K562 (cell line): ENCODE results near the gene COPA.

ENCODE experiments used
- BACH1 ChIP-seq: fragments of 200-800 bp; sonication (Bioruptor generic); IDR thresholded peaks from 2 replicates; pipeline ENCODE4 v1.6.1; 2016; ENCODE audit warnings: missing genetic modification characterization, missing compliant biosample characterization
- FOXJ3 ChIP-seq: sonication (generic); formaldehyde crosslinking; IDR thresholded peaks from 2 replicates; pipeline ENCODE4 v1.4.0; 2020; ENCODE audit warnings: mild to moderate bottlenecking, missing genetic modification reagents
- PHTF2 ChIP-seq: fragments of 250-450 bp; sonication (Bioruptor Pico); IDR thresholded peaks from 2 replicates; pipeline ENCODE4 v1.5.0; 2021; ENCODE audit warnings: mild to moderate bottlenecking
- POLR2A ChIP-seq: fragments of 450-650 bp; conservative IDR thresholded peaks from 2 replicates; pipeline ENCODE4 v1.6.1; 2016
- POU5F1 ChIP-seq: fragments of 150-350 bp; IDR thresholded peaks from 2 replicates; pipeline ENCODE4 v1.6.1; 2014; ENCODE audit warnings: borderline replicate concordance, low read length, low read depth, mild to moderate bottlenecking; ENCODE audit not compliant: partially characterized antibody
- RBM14 ChIP-seq: fragments of 200-400 bp; formaldehyde crosslinking; IDR thresholded peaks from 2 replicates; pipeline ENCODE4 v1.6.1; 2018; ENCODE audit warnings: low read depth, mild to moderate bottlenecking, low read length, moderate library complexity, borderline replicate concordance; ENCODE audit not compliant: insufficient read depth
- RCOR1 ChIP-seq, 2 experiments: IDR thresholded peaks; 2 replicates each; pipeline ENCODE4 v1.6.1; 2012; ENCODE audit warnings: low read depth in 2 of 2, low read length in 2 of 2, borderline replicate concordance in 1 of 2, improper control_type of control experiment in 1 of 2
- SPI1 ChIP-seq: IDR thresholded peaks from 2 replicates; pipeline ENCODE4 v1.6.1; 2011; ENCODE audit warnings: low read depth, low read length, control low read depth, borderline replicate concordance
- TF ChIP-seq, protein P1 (sequence below): sonication (generic); formaldehyde crosslinking; IDR thresholded peaks from 2 replicates; pipeline ENCODE4 v1.8.1; 2023; ENCODE audit warnings: mild to moderate bottlenecking, missing genetic modification reagents, moderate library complexity
- TF ChIP-seq, protein P2 (sequence below), 2 experiments: IDR thresholded peaks; 2 replicates each; pipeline ENCODE4 v1.6.1; 2012; ENCODE audit warnings: improper control_type of control experiment in 2 of 2, low read depth in 2 of 2, low read length in 2 of 2, borderline replicate concordance in 1 of 2
- TF ChIP-seq, protein P3 (sequence below), 3 experiments: IDR thresholded peaks in 2 of 3; conservative IDR thresholded peaks in 1 of 3; 2 replicates each; pipeline ENCODE4 v1.5.1; 2011 to 2012; ENCODE audit warnings: low read length in 3 of 3, mild to moderate bottlenecking in 3 of 3, control low read depth in 2 of 3, improper control_type of control experiment in 1 of 3, inconsistent platforms in 1 of 3, low read depth in 1 of 3, mixed read lengths in 1 of 3, moderate library complexity in 1 of 3; ENCODE audit not compliant: insufficient read depth in 2 of 3

DNA sequence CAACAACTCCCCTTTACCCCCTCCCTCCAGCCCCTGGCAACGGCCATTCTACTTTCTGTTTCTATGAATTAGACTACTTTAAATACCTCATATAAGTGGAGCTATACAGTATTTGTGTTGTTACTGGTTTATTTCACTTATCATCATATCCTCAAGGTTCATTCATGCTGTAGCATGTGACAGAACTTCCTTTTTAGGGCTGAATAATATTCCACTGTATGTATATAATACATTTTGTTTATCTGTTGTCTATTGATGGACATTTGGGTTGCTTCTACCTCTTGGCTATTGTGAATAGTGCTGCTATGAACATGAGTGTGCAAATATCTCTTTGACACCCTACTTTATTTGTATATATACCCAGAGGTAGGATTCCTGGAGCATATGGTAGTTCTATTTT, 26.0 kb upstream of the COPA start:
- TF ChIP-seq, protein P1, sequence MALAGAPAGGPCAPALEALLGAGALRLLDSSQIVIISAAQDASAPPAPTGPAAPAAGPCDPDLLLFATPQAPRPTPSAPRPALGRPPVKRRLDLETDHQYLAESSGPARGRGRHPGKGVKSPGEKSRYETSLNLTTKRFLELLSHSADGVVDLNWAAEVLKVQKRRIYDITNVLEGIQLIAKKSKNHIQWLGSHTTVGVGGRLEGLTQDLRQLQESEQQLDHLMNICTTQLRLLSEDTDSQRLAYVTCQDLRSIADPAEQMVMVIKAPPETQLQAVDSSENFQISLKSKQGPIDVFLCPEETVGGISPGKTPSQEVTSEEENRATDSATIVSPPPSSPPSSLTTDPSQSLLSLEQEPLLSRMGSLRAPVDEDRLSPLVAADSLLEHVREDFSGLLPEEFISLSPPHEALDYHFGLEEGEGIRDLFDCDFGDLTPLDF (CRISPR knock-in tag): no peak
- TF ChIP-seq, protein P2, sequence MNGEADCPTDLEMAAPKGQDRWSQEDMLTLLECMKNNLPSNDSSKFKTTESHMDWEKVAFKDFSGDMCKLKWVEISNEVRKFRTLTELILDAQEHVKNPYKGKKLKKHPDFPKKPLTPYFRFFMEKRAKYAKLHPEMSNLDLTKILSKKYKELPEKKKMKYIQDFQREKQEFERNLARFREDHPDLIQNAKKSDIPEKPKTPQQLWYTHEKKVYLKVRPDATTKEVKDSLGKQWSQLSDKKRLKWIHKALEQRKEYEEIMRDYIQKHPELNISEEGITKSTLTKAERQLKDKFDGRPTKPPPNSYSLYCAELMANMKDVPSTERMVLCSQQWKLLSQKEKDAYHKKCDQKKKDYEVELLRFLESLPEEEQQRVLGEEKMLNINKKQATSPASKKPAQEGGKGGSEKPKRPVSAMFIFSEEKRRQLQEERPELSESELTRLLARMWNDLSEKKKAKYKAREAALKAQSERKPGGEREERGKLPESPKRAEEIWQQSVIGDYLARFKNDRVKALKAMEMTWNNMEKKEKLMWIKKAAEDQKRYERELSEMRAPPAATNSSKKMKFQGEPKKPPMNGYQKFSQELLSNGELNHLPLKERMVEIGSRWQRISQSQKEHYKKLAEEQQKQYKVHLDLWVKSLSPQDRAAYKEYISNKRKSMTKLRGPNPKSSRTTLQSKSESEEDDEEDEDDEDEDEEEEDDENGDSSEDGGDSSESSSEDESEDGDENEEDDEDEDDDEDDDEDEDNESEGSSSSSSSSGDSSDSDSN (IDR thresholded peaks at IDR 0.05; ENCODE audit: borderline replicate concordance in 1 of 2, low read depth in 2 of 2, low read length in 2 of 2): no peak
- TF ChIP-seq FOXJ3 (CRISPR knock-in tag): no peak
- no peak for TF ChIP-seq RCOR1 (IDR thresholded peaks at IDR 0.05; ENCODE audit: borderline replicate concordance in 1 of 2, low read depth in 2 of 2, low read length in 2 of 2)
- TF ChIP-seq SPI1: no peak
- TF ChIP-seq POLR2A: no peak
- no peak for TF ChIP-seq PHTF2 (CRISPR knock-in tag)
- TF ChIP-seq, protein P3, sequence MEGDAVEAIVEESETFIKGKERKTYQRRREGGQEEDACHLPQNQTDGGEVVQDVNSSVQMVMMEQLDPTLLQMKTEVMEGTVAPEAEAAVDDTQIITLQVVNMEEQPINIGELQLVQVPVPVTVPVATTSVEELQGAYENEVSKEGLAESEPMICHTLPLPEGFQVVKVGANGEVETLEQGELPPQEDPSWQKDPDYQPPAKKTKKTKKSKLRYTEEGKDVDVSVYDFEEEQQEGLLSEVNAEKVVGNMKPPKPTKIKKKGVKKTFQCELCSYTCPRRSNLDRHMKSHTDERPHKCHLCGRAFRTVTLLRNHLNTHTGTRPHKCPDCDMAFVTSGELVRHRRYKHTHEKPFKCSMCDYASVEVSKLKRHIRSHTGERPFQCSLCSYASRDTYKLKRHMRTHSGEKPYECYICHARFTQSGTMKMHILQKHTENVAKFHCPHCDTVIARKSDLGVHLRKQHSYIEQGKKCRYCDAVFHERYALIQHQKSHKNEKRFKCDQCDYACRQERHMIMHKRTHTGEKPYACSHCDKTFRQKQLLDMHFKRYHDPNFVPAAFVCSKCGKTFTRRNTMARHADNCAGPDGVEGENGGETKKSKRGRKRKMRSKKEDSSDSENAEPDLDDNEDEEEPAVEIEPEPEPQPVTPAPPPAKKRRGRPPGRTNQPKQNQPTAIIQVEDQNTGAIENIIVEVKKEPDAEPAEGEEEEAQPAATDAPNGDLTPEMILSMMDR (IDR thresholded peaks at IDR 0.05 in 2 of 3, conservative IDR thresholded peaks at IDR 0.05 in 1 of 3; ENCODE audit: insufficient read depth in 2 of 3, low read depth in 1 of 3, low read length in 3 of 3): no peak
- TF ChIP-seq BACH1 (tag): no peak
- no peak for TF ChIP-seq POU5F1
- no peak for TF ChIP-seq RBM14
